B cell (primary cell): ENCODE results near the gene AGXT. TPM values are rescaled to one million over a fixed set of nuclear protein-coding genes. Genes with fewer than 3 reads are reported as not detected.

Experiments
- ATAC-seq: fragments of 200-7000 bp; cut with Tn5 transposase; one replicate; pipeline ENCODE4 v1.10.0; 2021; ENCODE audit warnings: low read depth, mild to moderate bottlenecking, moderate number of reproducible peaks, moderate library complexity
- CTCF ChIA-PET: fragments of 350-600 bp; sonication (Branson Sonifier 250); formaldehyde crosslinking; loops from one replicate; lab custom pipeline; 2021; ENCODE audit warnings: antibody characterized with exemption, inconsistent platforms; lab: Charles Lee
- POLR2A ChIA-PET: fragments of 350-600 bp; sonication (Branson Sonifier 250); formaldehyde crosslinking; loops from one replicate; lab custom pipeline; 2021; ENCODE audit warnings: antibody characterized with exemption; lab: Charles Lee
- DNase-seq: peaks from one replicate; pipeline ENCODE4 v3.0.0; 2013
- H2AFZ ChIP-seq: 2 replicates; pipeline ENCODE4 v1.6.1; 2012; ENCODE audit warnings: mild to moderate bottlenecking, low read depth, low read length; ENCODE audit not compliant: insufficient read depth, poor library complexity, severe bottlenecking
- H3K27ac ChIP-seq, 2 donors: 1 replicate in 1 of 2; 2 replicates in 1 of 2; pipeline ENCODE4 v1.5.1; 2012 to 2013; ENCODE audit warnings: low read length in 2 of 2, mild to moderate bottlenecking in 2 of 2, moderate library complexity in 1 of 2
- H3K27me3 ChIP-seq, 4 experiments: fragments of 200-600 bp in 1 of 4; sonication (generic) in 1 of 4; replicated peaks in 1 of 4; 1 replicate in 2 of 4; 2 replicates in 2 of 4; pipeline versions ENCODE4 v1.6.1 to v1.7.0; 2013 to 2016; ENCODE audit warnings: low read length in 3 of 4, mild to moderate bottlenecking in 2 of 4, mixed read lengths in 1 of 4, moderate library complexity in 1 of 4; ENCODE audit not compliant: insufficient read depth in 4 of 4, control insufficient read depth in 3 of 4; ENCODE audit errors: control extremely low read depth in 1 of 4
- H3K36me3 ChIP-seq, 2 experiments: replicated peaks in 1 of 2; 1 replicate in 1 of 2; 2 replicates in 1 of 2; pipeline versions ENCODE4 v1.6.1 to v1.7.1; 2013; ENCODE audit warnings: low read length in 1 of 2; ENCODE audit not compliant: insufficient read depth in 2 of 2, control insufficient read depth in 1 of 2; ENCODE audit errors: control extremely low read depth in 1 of 2, extremely low read depth in 1 of 2
- H3K4me1 ChIP-seq, 2 donors: fragments of 200-600 bp in 1 of 2; sonication (generic) in 1 of 2; 1 replicate in 1 of 2; 2 replicates in 1 of 2; pipeline versions ENCODE4 v1.5.1 to v1.6.1; 2013 to 2017; ENCODE audit warnings: low read length in 2 of 2; ENCODE audit not compliant: control insufficient read depth in 2 of 2, insufficient read depth in 2 of 2
- H3K4me2 ChIP-seq: replicated peaks from 2 replicates; pipeline ENCODE3; 2012; ENCODE audit warnings: mild to moderate bottlenecking, low read depth, low read length; ENCODE audit not compliant: poor library complexity, severe bottlenecking
- H3K4me3 ChIP-seq, 5 experiments: fragments of 200-600 bp in 1 of 5; sonication (generic) in 1 of 5; 1 replicate in 3 of 5; 2 replicates in 2 of 5; pipeline versions ENCODE4 v1.5.1 to v1.7.0; 2011 to 2016; ENCODE audit warnings: low read length in 4 of 5, mild to moderate bottlenecking in 4 of 5, low read depth in 2 of 5, control low read depth in 1 of 5, moderate library complexity in 1 of 5; ENCODE audit not compliant: insufficient read depth in 1 of 5; ENCODE audit errors: control extremely low read depth in 1 of 5, extremely low read depth in 1 of 5
- H3K79me2 ChIP-seq: fragments of 200-600 bp; sonication (generic); one replicate; pipeline ENCODE4 v1.6.0; 2016; ENCODE audit warnings: low read length; ENCODE audit not compliant: control insufficient read depth, insufficient read depth
- H3K9ac ChIP-seq: fragments of 200-600 bp; sonication (generic); 2 replicates; pipeline ENCODE4 v1.6.1; 2017; ENCODE audit warnings: mild to moderate bottlenecking, low read length, moderate library complexity
- H3K9me3 ChIP-seq, 3 donors: one replicate each; pipeline versions ENCODE4 v1.6.1 to v1.7.1; 2013; ENCODE audit warnings: low read length in 2 of 3; ENCODE audit not compliant: control insufficient read depth in 2 of 3, insufficient read depth in 1 of 3; ENCODE audit errors: control extremely low read depth in 1 of 3
- H4K20me1 ChIP-seq: 2 replicates; pipeline ENCODE4 v1.6.0; 2012; ENCODE audit warnings: mild to moderate bottlenecking, low read length; ENCODE audit not compliant: insufficient read depth, control insufficient read depth, poor library complexity, severe bottlenecking
- H3K27ac Mint-ChIP-seq: one replicate; pipeline ENCODE4 v1.8.0; 2021; ENCODE audit warnings: mixed read lengths
- H3K27me3 Mint-ChIP-seq: one replicate; pipeline ENCODE4 v1.8.0; 2021; ENCODE audit warnings: mixed read lengths
- H3K4me1 Mint-ChIP-seq: one replicate; pipeline ENCODE4 v1.8.0; 2021; ENCODE audit warnings: mixed read lengths
- H3K4me3 Mint-ChIP-seq: one replicate; pipeline ENCODE4 v1.8.0; 2021; ENCODE audit warnings: mixed read lengths
- H3K9me3 Mint-ChIP-seq: one replicate; pipeline ENCODE4 v1.8.0; 2022; ENCODE audit warnings: mixed read lengths; ENCODE audit not compliant: insufficient read depth
- EZH2 ChIP-seq: IDR thresholded peaks from 2 replicates; pipeline ENCODE4 v1.6.1; 2012; ENCODE audit warnings: borderline replicate concordance, low read depth, mild to moderate bottlenecking, moderate library complexity, low read length; ENCODE audit not compliant: insufficient read depth, poor library complexity, severe bottlenecking
- WGBS: methylation state at CpG from one replicate; pipeline ENCODE4 v1.1.5; 2013; ENCODE audit warnings: missing lambda C conversion rate; ENCODE audit not compliant: insufficient coverage; 5-methylcytosine and 5-hydroxymethylcytosine counted together
- intact Hi-C: fragments of 100-400 bp; cut with micrococcal nuclease; formaldehyde crosslinking; loops from one replicate; pipeline ENCODE4 v1.10.0; 2022
- polyA plus RNA-seq: library from polyadenylated mRNA; depleted of rRNA; stranded (reverse); fragments of >200 nt; gene quantifications from 2 replicates; pipeline ENCODE4 v1.2.3, GENCODE V29; 2012
- total RNA-seq, 2 donors: library from RNA; stranded (reverse); fragments of 120-200 nt in 1 of 2; gene quantifications; 1 replicate in 1 of 2; 2 replicates in 1 of 2; pipeline versions ENCODE4 v1.2.3 to v1.2.4, GENCODE V29; 2013 to 2022
- TF ChIP-seq, protein P1 (sequence below): fragments of 200-600 bp; IDR thresholded peaks from one replicate; pipeline ENCODE4 v1.8.0; 2022; ENCODE audit warnings: antibody characterized with exemption, mild to moderate bottlenecking

The AGXT gene
- total and polyA plus RNA-seq, 2 donors (not counting 1 experiment from before 2014, with no cell fraction given), result not detected

DNA sequence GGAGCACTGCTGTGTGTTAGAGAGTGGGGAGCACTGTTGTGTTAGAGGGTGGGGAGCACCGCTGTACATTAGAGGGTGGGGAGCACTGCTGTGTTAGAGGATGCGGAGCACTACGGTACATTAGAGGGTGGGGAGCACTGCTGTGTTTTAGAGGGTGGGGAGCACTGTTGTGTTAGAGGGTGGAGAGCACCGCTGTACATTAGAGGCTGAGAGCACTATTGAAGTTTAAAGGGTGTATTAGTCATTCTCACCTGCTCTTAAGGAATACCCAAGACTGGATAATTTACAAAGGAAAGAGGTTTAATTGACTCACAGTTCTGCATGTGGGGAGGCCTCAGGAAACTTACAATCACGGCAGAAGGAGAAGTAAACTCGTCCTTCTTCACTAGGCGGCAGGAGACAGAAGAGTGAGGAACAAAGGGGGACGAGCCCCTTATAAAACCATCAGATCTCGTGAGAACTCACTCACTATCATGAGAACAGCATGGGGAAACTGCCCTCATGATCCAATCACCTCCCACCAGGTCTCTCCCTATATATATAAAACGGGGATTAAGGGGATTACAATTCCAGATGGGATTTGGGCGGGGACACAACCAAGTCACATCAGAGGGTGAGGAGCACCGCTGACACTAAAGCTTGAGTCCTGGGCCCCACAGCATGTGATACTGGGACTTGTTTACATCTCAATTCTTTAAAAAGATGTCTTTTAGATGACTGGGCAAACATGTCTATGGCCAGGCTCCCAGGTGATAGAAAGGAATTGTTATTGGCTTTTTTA is 19.5 kb upstream of the AGXT start:
- Mint-ChIP-seq H3K27me3 (peaks cover 2% of the 10 kb centered on the region), H3K4me3 (no peak overlapping the region), H3K9me3 (peaks cover under 1% of the 10 kb centered on the region), H3K4me1 (no peaks in the 10 kb centered on the region), H3K27ac (no peak overlapping the region)
- Histone ChIP-seq H2AFZ (no peak overlapping the region), H3K9me3 (peaks cover 1 to 18% (median 5%) of the 10 kb centered on the region in 3 donors), H4K20me1 (no peaks in the 10 kb centered on the region), H3K27me3 (peaks cover 0 to 2% (median 0%) of the 10 kb centered on the region in 4 experiments), H3K4me1 (no peaks in the 10 kb centered on the region), H3K4me3 (no peak overlapping the region), H3K36me3 (no peaks in the 10 kb centered on the region), H3K27ac (no peak overlapping the region), H3K4me2 (no peak overlapping the region), H3K9ac (no peak overlapping the region), H3K79me2 (no peaks in the 10 kb centered on the region)
- WGBS, result 90% methylated on average over 5 of the region's 12 CpGs
- ATAC-seq (no peak), DNase-seq (no peak)
- ChIA-PET CTCF (interaction anchor here (0.9 to 1.1 kb wide), 2 partner anchors 11 to 273 kb away, joined by 3 read pairs; no protein-coding TSS in a partner anchor), POLR2A (no interaction called here)
- intact Hi-C loops, result no loop called here
- TF ChIP-seq EZH2, result no peak
- TF ChIP-seq, protein P1, sequence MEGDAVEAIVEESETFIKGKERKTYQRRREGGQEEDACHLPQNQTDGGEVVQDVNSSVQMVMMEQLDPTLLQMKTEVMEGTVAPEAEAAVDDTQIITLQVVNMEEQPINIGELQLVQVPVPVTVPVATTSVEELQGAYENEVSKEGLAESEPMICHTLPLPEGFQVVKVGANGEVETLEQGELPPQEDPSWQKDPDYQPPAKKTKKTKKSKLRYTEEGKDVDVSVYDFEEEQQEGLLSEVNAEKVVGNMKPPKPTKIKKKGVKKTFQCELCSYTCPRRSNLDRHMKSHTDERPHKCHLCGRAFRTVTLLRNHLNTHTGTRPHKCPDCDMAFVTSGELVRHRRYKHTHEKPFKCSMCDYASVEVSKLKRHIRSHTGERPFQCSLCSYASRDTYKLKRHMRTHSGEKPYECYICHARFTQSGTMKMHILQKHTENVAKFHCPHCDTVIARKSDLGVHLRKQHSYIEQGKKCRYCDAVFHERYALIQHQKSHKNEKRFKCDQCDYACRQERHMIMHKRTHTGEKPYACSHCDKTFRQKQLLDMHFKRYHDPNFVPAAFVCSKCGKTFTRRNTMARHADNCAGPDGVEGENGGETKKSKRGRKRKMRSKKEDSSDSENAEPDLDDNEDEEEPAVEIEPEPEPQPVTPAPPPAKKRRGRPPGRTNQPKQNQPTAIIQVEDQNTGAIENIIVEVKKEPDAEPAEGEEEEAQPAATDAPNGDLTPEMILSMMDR, result no peak

- 93% methylated on average over 11 of the region's 11 CpGs for WGBS
- TF ChIP-seq EZH2, result no peak
- TF ChIP-seq, protein P1, result no peak
- no peak overlapping the region for H3K27ac ChIP-seq
- Mint-ChIP-seq H3K4me3 (no peak overlapping the region), H3K4me1 (no peaks in the 10 kb centered on the region), H3K27ac (no peak overlapping the region), H3K27me3 (no peaks in the 10 kb centered on the region), H3K9me3 (peaks cover 5% of the 10 kb centered on the region)
- peaks cover 0 to 2% (median 0%) of the 10 kb centered on the region in 4 experiments for H3K27me3 ChIP-seq
- CTCF ChIA-PET, result interaction anchor here (0.9 to 1.1 kb wide), 3 partner anchors 10 to 1028 kb away, joined by 3 read pairs; no protein-coding TSS in a partner anchor
- H3K36me3 ChIP-seq, result no peaks in the 10 kb centered on the region
- no peak overlapping the region for H3K4me2 ChIP-seq
- H3K9ac ChIP-seq, result no peak overlapping the region
- no peak overlapping the region for H2AFZ ChIP-seq
- intact Hi-C loops, result loop anchor here (2.0 kb wide), 1 partner anchor 1027 kb away; no protein-coding TSS in a partner anchor
- H3K4me1 ChIP-seq, result no peaks in the 10 kb centered on the region
- DNase-seq (no peak), ATAC-seq (no peak)
- POLR2A ChIA-PET, result no interaction called here
- H3K9me3 ChIP-seq, result peaks cover 0 to 23% (median 8%) of the 10 kb centered on the region in 3 donors
- no peaks in the 10 kb centered on the region for H3K79me2 ChIP-seq
- H4K20me1 ChIP-seq, result no peaks in the 10 kb centered on the region
- no peak overlapping the region for H3K4me3 ChIP-seq
Observed at GRCh38 chr2:240850026-240850425, 18.6 kb upstream of the AGXT start.
